ENCODE measurements around the gene SLC47A2. TPM values are rescaled to one million over a fixed set of nuclear protein-coding genes. Genes with fewer than 3 reads are reported as not detected.

The SLC47A2 gene
- polyA plus RNA-seq, 1 donor, result 0.38 TPM

GRCh38 chr17:19644493-19645210 is 71.7 kb downstream of the SLC47A2 start:
- DNase-seq (ENCODE audit: low read depth), result no peak

GRCh38 chr17:19642373-19642893 is 74.0 kb downstream of the SLC47A2 start:
- no peak for DNase-seq (ENCODE audit: low read depth)

- DNase-seq (ENCODE audit: low read depth), result no peak
Observed at GRCh38 chr17:19641687-19642372, 74.6 kb downstream of the SLC47A2 start.

- DNase-seq (ENCODE audit: low read depth), result no peak
Observed at GRCh38 chr17:19631905-19632304, 84.5 kb downstream of the SLC47A2 start.

GRCh38 chr17:19630661-19631060 is 85.7 kb downstream of the SLC47A2 start:
- DNase-seq (ENCODE audit: low read depth), result no peak

- DNase-seq (ENCODE audit: low read depth), result no peak
Observed at GRCh38 chr17:19630035-19630434, 86.3 kb downstream of the SLC47A2 start.

GRCh38 chr17:19629449-19629848 is 86.9 kb downstream of the SLC47A2 start:
- DNase-seq (ENCODE audit: low read depth), result no peak

Other genes starting within 250 kb of the SLC47A2 start
- gene SLC47A1, start 182.7 kb downstream of the SLC47A2 start, polyA plus RNA-seq (ENCODE audit: insufficient read length), result 1.8 TPM
- 29.7 TPM for gene ALDH3A2, start 67.8 kb downstream of the SLC47A2 start, polyA plus RNA-seq (ENCODE audit: insufficient read length)
- gene ALDH3A1, start 31.7 kb upstream of the SLC47A2 start, polyA plus RNA-seq (ENCODE audit: insufficient read length), result 0.14 TPM
- gene ULK2, start 151.4 kb upstream of the SLC47A2 start, polyA plus RNA-seq (ENCODE audit: insufficient read length), result 20.0 TPM